22Rv1 (cell line): ENCODE data around the gene IL36G.

ENCODE experiments used
- H3K27ac ChIP-seq: fragments of 450-650 bp; 2 replicates; pipeline ENCODE4 v1.5.1; 2017
- CTCF ChIP-seq: fragments of 450-650 bp; IDR thresholded peaks from 2 replicates; pipeline ENCODE4 v1.5.1; 2017; ENCODE audit warnings: mild to moderate bottlenecking
- ZFX ChIP-seq: fragments of 450-650 bp; IDR thresholded peaks from 2 replicates; pipeline ENCODE4 v1.6.1; 2017; ENCODE audit warnings: antibody characterized with exemption, borderline replicate concordance

The IL36G gene

GRCh38 chr2:113032737-113033136 lies 54.9 kb downstream of the IL36G start:
- TF ChIP-seq ZFX (no peak), CTCF (no peak)

DNA sequence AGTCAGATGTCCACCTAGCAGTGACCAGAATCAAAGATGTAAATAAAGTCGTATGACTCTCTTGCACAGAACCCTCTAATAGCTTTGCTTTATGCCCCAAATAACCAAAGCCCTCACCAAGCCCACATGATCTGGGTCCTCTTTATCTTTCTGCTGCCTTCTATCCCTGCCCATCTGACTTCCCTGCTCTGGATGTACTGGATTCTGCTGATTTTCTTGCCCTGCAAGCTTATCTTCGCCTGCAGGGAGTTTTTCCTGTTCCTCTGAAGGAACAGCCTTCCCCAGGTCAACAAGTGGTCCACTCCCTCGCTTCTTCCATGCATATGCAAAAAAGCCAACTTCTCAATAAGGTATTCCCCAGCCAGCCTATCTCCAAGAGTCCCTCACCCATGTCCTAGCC lies 56.2 kb downstream of the IL36G start:
- TF ChIP-seq CTCF (no peak), ZFX (no peak)

More at GRCh38 chr2:113032737-113033136, 54.9 kb downstream of the IL36G start:
- no peak overlapping the region for H3K27ac ChIP-seq

More for the DNA sequence above, 56.2 kb downstream of the IL36G start:
- H3K27ac ChIP-seq, result no peak overlapping the region
